PC-9 (cell line): ENCODE measurements around the gene FAM131B.

Experiments
- EZH2 ChIP-seq: fragments of 200-600 bp; sonication (generic); IDR thresholded peaks from 2 replicates; pipeline ENCODE4 v1.8.0; 2017; ENCODE audit warnings: antibody characterized with exemption, low read depth
- TF ChIP-seq, protein P1 (sequence below): fragments of 200-600 bp; sonication (generic); conservative IDR thresholded peaks from 2 replicates; pipeline ENCODE4 v1.6.1; 2017; ENCODE audit warnings: mixed run types, antibody characterized with exemption, mild to moderate bottlenecking, moderate library complexity

DNA sequence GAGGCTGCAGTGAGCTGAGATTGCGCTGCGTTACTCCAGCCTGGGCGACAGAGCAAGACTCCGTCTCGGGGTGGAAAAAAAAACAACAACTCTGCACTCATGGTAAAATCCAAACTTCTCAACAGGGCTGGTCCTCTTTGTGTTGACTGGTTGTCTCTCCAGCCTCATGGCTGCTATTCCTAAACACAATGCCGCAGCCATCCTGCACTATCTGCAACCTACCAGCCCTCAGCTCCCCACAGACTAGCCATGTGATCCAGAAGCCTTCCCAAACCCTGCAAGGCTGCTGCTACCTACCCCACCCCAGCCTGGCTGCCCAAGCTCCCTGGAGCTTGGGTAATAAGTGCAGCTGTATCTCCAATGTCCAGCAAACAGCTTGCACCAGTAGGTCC lies 30.4 kb upstream of the FAM131B start:
- TF ChIP-seq, protein P1, sequence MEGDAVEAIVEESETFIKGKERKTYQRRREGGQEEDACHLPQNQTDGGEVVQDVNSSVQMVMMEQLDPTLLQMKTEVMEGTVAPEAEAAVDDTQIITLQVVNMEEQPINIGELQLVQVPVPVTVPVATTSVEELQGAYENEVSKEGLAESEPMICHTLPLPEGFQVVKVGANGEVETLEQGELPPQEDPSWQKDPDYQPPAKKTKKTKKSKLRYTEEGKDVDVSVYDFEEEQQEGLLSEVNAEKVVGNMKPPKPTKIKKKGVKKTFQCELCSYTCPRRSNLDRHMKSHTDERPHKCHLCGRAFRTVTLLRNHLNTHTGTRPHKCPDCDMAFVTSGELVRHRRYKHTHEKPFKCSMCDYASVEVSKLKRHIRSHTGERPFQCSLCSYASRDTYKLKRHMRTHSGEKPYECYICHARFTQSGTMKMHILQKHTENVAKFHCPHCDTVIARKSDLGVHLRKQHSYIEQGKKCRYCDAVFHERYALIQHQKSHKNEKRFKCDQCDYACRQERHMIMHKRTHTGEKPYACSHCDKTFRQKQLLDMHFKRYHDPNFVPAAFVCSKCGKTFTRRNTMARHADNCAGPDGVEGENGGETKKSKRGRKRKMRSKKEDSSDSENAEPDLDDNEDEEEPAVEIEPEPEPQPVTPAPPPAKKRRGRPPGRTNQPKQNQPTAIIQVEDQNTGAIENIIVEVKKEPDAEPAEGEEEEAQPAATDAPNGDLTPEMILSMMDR: no peak
- no peak for TF ChIP-seq EZH2
